HL-60/S4 (cell line): Measurements from ENCODE around the gene CEP170B.
"Not testable (repeated sequence)": the region's sequence is repeated elsewhere in the genome, so short reads cannot be mapped to it uniquely, and the experiment has no call there.

Experiments used
- in situ Hi-C: fragments of 300-500 bp; cut with MboI; formaldehyde crosslinking; loops from 2 replicates; pipeline ENCODE4 v1.14.3; 2022; ENCODE audit warnings: low sequenced_read_pairs

CEP170B gene

GRCh38 chr14:104888489-104889374 is 23.7 kb downstream of the CEP170B start:
- in situ Hi-C loops, result no loop called here

- in situ Hi-C loops, result no loop called here
Measured at GRCh38 chr14:104889375-104889757, 24.3 kb downstream of the CEP170B start.

GRCh38 chr14:104890292-104890691 is 25.2 kb downstream of the CEP170B start:
- in situ Hi-C loops, result not testable (repeated sequence)

GRCh38 chr14:104891121-104891551 is 26.1 kb downstream of the CEP170B start:
- in situ Hi-C loops, result no loop called here

GRCh38 chr14:104891664-104892530 is 26.8 kb downstream of the CEP170B start:
- in situ Hi-C loops, result no loop called here

GRCh38 chr14:104892531-104893434 is 27.7 kb downstream of the CEP170B start:
- in situ Hi-C loops, result no loop called here

- in situ Hi-C loops, result no loop called here
Measured at GRCh38 chr14:104893435-104894207, 28.6 kb downstream of the CEP170B start.

- in situ Hi-C loops, result no loop called here
Measured at GRCh38 chr14:104894331-104895206, 29.5 kb downstream of the CEP170B start.

GRCh38 chr14:104895207-104895785 is 30.2 kb downstream of the CEP170B start:
- in situ Hi-C loops, result no loop called here

- in situ Hi-C loops, result no loop called here
Measured at GRCh38 chr14:104895786-104896661, 31.0 kb downstream of the CEP170B start.

GRCh38 chr14:104897330-104898194 is 32.5 kb downstream of the CEP170B start:
- in situ Hi-C loops, result no loop called here

- in situ Hi-C loops, result no loop called here
Measured at GRCh38 chr14:104898195-104898558, 33.1 kb downstream of the CEP170B start.

GRCh38 chr14:104898870-104899510 is 33.9 kb downstream of the CEP170B start:
- in situ Hi-C loops, result no loop called here

GRCh38 chr14:104899781-104900180 is 34.7 kb downstream of the CEP170B start:
- in situ Hi-C loops, result no loop called here

- in situ Hi-C loops, result no loop called here
Measured at GRCh38 chr14:104900639-104901512, 35.8 kb downstream of the CEP170B start.
